HepG2 (cell line): Measurements from ENCODE around the gene FCER1G. TPM values are rescaled to one million over a fixed set of nuclear protein-coding genes. Genes with fewer than 3 reads are reported as not detected.
A peak's percentile ranks its signal among the peaks of the same experiment; 100 is the strongest.

ENCODE experiments used
- CBX1 ChIP-seq: IDR thresholded peaks from one replicate; pipeline ENCODE4 v1.6.1; 2016; ENCODE audit warnings: antibody characterized with exemption, low read depth
- FOXA3 ChIP-seq: IDR thresholded peaks from 2 replicates; pipeline ENCODE4 v1.6.1; 2016; ENCODE audit warnings: missing genetic modification reagents, missing compliant biosample characterization
- GABPA ChIP-seq, 2 experiments: IDR thresholded peaks; 2 replicates each; pipeline ENCODE4 v1.6.1; 2011 to 2016; ENCODE audit warnings: low read depth in 2 of 2, low read length in 1 of 2, missing biosample characterization in 1 of 2, missing genetic modification characterization in 1 of 2
- MAFK ChIP-seq, 2 experiments: IDR thresholded peaks in 1 of 2; conservative IDR thresholded peaks in 1 of 2; 2 replicates each; pipeline ENCODE4 v1.6.1; 2011; ENCODE audit warnings: improper control_type of control experiment in 2 of 2, low read length in 2 of 2
- MIER2 ChIP-seq: IDR thresholded peaks from 2 replicates; pipeline ENCODE4 v1.6.1; 2016; ENCODE audit warnings: missing biosample characterization, missing genetic modification reagents
- RARA ChIP-seq: IDR thresholded peaks from 2 replicates; pipeline ENCODE4 v1.6.1; 2016; ENCODE audit warnings: missing genetic modification reagents, missing compliant biosample characterization
- RFX5 ChIP-seq: IDR thresholded peaks from 2 replicates; pipeline ENCODE4 v1.6.1; 2011; ENCODE audit warnings: low read depth, low read length, improper control_type of control experiment
- RXRB ChIP-seq: IDR thresholded peaks from 2 replicates; pipeline ENCODE4 v1.6.1; 2016; ENCODE audit warnings: borderline replicate concordance, missing genetic modification reagents, missing compliant biosample characterization
- SMAD1 ChIP-seq: sonication (generic); formaldehyde crosslinking; IDR thresholded peaks from 2 replicates; pipeline ENCODE4 v1.4.0; 2020; ENCODE audit warnings: missing genetic modification reagents, low read depth, mild to moderate bottlenecking, borderline replicate concordance
- SMAD9 ChIP-seq: sonication (generic); formaldehyde crosslinking; IDR thresholded peaks from 2 replicates; pipeline ENCODE4 v1.5.1; 2020; ENCODE audit warnings: mild to moderate bottlenecking, missing genetic modification reagents
- SOX6 ChIP-seq, 2 experiments: fragments of 450-650 bp in 1 of 2; sonication (generic) in 1 of 2; formaldehyde crosslinking in 1 of 2; IDR thresholded peaks; 2 replicates each; pipeline versions ENCODE4 v1.4.0 to v1.6.1; 2017 to 2020; ENCODE audit warnings: antibody characterized with exemption in 1 of 2, mild to moderate bottlenecking in 1 of 2, missing genetic modification reagents in 1 of 2
- SP5 ChIP-seq: IDR thresholded peaks from 2 replicates; pipeline ENCODE4 v1.6.1; 2016; ENCODE audit warnings: low read depth, borderline replicate concordance
- ZFY ChIP-seq: sonication (generic); formaldehyde crosslinking; IDR thresholded peaks from 2 replicates; pipeline ENCODE4 v1.4.0; 2020; ENCODE audit warnings: missing genetic modification reagents
- ZNF256 ChIP-seq: sonication (generic); formaldehyde crosslinking; conservative IDR thresholded peaks from 2 replicates; pipeline ENCODE4 v1.4.0; 2020; ENCODE audit warnings: missing genetic modification reagents
- ZNF383 ChIP-seq: sonication (generic); formaldehyde crosslinking; IDR thresholded peaks from 2 replicates; pipeline ENCODE4 v1.4.0; 2020; ENCODE audit warnings: missing genetic modification reagents, mild to moderate bottlenecking, borderline replicate concordance
- polyA plus RNA-seq, 8 experiments: library from polyadenylated mRNA; depleted of rRNA in 3 of 8; stranded (reverse) in 7 of 8; unstranded in 1 of 8; fragments of >200 nt; fragmentation: Illumina TruSeq in 4 of 8; extraction: Trizol in 4 of 8; gene quantifications; 2 replicates each; pipeline versions ENCODE4 v1.2.1 to v1.2.3, GENCODE V29; 2011 to 2016; ENCODE audit warnings: low read depth in 4 of 8, missing spikeins in 1 of 8, mixed read lengths in 1 of 8; ENCODE audit not compliant: insufficient read depth in 1 of 8
- total RNA-seq, 5 experiments: library from RNA; depleted of rRNA; stranded (reverse); fragments of >200 nt; fragmentation: Illumina TruSeq; extraction: Trizol; gene quantifications; 2 replicates each; pipeline ENCODE4 v1.2.3, GENCODE V29; 2016; ENCODE audit warnings: low read depth in 1 of 5
- TF ChIP-seq, protein P1 (sequence below): sonication (generic); formaldehyde crosslinking; IDR thresholded peaks from 2 replicates; pipeline ENCODE4 v1.4.0; 2020; ENCODE audit warnings: mild to moderate bottlenecking, missing genetic modification reagents, borderline replicate concordance
- TF ChIP-seq, protein P2 (sequence below): sonication (generic); formaldehyde crosslinking; IDR thresholded peaks from 2 replicates; pipeline ENCODE4 v1.9.0; 2021; ENCODE audit warnings: missing genetic modification reagents, borderline replicate concordance
- TF ChIP-seq, protein P3 (sequence below): sonication (generic); formaldehyde crosslinking; conservative IDR thresholded peaks from 2 replicates; pipeline ENCODE4 v1.8.0; 2022; ENCODE audit warnings: missing genetic modification reagents

The FCER1G gene
- total and polyA plus RNA-seq, 2 of the 13 experiments (the other 11 are each of a cell fraction or from before 2014, with no cell fraction given): 1.3 to 6.4 TPM

DNA sequence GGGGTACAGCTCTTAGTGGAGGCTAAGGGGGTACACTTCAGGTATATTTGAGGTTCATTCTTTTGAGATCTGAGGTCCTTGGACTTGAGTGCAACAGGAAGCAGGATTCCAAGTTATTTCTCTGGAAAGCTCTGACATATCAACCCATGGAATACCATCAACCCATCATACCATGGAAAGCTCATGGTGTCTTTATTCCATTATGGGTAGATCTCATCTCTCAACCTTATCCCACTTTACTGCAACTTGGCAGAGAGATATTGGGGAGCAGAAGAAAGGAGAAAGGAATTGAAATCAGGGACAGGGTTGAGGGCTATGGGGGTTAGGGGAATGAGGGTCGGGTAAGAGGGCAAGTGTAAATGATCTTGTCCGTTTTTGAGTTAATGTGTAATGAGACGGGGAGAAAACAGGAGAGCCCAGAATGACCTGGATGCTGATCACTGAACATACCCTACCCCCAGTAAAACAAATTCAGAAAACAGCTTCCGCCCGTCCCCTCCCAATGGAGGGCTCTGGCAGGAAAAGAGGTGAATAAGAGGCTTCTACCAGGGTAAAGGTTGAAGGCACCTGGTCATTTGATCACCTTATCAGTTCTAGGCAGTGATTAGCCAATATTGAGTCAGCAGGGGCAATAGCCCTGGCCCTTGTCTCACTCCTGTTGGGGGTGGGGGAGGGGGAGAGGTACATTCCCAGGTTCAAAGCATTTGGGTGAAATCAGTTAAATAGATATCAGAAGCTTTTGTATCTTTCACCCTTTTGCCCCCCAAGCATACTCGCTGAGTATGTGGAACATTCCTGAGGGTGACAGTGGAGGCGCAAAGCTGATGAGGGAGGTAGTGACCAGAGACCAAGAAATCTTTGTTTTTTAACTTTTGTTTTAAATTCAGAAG lies 9.0 kb downstream of the FCER1G start (continued):
- TF ChIP-seq, protein P1, sequence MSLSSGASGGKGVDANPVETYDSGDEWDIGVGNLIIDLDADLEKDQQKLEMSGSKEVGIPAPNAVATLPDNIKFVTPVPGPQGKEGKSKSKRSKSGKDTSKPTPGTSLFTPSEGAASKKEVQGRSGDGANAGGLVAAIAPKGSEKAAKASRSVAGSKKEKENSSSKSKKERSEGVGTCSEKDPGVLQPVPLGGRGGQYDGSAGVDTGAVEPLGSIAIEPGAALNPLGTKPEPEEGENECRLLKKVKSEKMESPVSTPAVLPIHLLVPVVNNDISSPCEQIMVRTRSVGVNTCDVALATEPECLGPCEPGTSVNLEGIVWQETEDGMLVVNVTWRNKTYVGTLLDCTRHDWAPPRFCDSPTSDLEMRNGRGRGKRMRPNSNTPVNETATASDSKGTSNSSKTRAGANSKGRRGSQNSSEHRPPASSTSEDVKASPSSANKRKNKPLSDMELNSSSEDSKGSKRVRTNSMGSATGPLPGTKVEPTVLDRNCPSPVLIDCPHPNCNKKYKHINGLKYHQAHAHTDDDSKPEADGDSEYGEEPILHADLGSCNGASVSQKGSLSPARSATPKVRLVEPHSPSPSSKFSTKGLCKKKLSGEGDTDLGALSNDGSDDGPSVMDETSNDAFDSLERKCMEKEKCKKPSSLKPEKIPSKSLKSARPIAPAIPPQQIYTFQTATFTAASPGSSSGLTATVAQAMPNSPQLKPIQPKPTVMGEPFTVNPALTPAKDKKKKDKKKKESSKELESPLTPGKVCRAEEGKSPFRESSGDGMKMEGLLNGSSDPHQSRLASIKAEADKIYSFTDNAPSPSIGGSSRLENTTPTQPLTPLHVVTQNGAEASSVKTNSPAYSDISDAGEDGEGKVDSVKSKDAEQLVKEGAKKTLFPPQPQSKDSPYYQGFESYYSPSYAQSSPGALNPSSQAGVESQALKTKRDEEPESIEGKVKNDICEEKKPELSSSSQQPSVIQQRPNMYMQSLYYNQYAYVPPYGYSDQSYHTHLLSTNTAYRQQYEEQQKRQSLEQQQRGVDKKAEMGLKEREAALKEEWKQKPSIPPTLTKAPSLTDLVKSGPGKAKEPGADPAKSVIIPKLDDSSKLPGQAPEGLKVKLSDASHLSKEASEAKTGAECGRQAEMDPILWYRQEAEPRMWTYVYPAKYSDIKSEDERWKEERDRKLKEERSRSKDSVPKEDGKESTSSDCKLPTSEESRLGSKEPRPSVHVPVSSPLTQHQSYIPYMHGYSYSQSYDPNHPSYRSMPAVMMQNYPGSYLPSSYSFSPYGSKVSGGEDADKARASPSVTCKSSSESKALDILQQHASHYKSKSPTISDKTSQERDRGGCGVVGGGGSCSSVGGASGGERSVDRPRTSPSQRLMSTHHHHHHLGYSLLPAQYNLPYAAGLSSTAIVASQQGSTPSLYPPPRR (CRISPR knock-in tag): peak; percentile 92
- TF ChIP-seq RARA (peak; percentile 96), SOX6 (IDR thresholded peaks at IDR 0.05) (no peak), SOX6 (CRISPR knock-in tag; IDR thresholded peaks at IDR 0.05) (peak; percentile 96), ZNF383 (CRISPR knock-in tag) (no peak), SMAD9 (no peak), MAFK (conservative IDR thresholded peaks at IDR 0.05 in 1 of 2, IDR thresholded peaks at IDR 0.05 in 1 of 2; ENCODE audit: low read length in 2 of 2) (0 out of 4 replicates have a peak, but pooled peaks have one; percentile 0 to 4), SP5 (CRISPR knock-in tag) (peak; percentile 87), CBX1 (no peak), GABPA (IDR thresholded peaks at IDR 0.05; ENCODE audit: low read depth, low read length) (no peak), GABPA (CRISPR knock-in tag; IDR thresholded peaks at IDR 0.05; ENCODE audit: low read depth) (no peak), ZNF256 (no peak), RFX5 (no peak), RXRB (CRISPR knock-in tag) (peak; percentile 99), SMAD1 (CRISPR knock-in tag) (no peak), FOXA3 (CRISPR knock-in tag) (peak; percentile 80), MIER2 (CRISPR knock-in tag) (peak; percentile 48; the same call in 1 of the 2 replicates), ZFY (CRISPR knock-in tag) (no peak)
- TF ChIP-seq, protein P2, sequence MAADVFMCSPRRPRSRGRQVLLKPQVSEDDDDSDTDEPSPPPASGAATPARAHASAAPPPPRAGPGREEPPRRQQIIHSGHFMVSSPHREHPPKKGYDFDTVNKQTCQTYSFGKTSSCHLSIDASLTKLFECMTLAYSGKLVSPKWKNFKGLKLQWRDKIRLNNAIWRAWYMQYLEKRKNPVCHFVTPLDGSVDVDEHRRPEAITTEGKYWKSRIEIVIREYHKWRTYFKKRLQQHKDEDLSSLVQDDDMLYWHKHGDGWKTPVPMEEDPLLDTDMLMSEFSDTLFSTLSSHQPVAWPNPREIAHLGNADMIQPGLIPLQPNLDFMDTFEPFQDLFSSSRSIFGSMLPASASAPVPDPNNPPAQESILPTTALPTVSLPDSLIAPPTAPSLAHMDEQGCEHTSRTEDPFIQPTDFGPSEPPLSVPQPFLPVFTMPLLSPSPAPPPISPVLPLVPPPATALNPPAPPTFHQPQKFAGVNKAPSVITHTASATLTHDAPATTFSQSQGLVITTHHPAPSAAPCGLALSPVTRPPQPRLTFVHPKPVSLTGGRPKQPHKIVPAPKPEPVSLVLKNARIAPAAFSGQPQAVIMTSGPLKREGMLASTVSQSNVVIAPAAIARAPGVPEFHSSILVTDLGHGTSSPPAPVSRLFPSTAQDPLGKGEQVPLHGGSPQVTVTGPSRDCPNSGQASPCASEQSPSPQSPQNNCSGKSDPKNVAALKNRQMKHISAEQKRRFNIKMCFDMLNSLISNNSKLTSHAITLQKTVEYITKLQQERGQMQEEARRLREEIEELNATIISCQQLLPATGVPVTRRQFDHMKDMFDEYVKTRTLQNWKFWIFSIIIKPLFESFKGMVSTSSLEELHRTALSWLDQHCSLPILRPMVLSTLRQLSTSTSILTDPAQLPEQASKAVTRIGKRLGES (CRISPR knock-in tag): 0 out of 2 replicates have a peak, but pooled peaks have one; percentile 55
- TF ChIP-seq, protein P3, sequence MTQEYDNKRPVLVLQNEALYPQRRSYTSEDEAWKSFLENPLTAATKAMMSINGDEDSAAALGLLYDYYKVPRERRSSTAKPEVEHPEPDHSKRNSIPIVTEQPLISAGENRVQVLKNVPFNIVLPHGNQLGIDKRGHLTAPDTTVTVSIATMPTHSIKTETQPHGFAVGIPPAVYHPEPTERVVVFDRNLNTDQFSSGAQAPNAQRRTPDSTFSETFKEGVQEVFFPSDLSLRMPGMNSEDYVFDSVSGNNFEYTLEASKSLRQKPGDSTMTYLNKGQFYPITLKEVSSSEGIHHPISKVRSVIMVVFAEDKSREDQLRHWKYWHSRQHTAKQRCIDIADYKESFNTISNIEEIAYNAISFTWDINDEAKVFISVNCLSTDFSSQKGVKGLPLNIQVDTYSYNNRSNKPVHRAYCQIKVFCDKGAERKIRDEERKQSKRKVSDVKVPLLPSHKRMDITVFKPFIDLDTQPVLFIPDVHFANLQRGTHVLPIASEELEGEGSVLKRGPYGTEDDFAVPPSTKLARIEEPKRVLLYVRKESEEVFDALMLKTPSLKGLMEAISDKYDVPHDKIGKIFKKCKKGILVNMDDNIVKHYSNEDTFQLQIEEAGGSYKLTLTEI: no peak
